Epithelial cell of proximal tubule (primary cell): ENCODE measurements around the gene CPSF7. TPM values are rescaled to one million over a fixed set of nuclear protein-coding genes. Genes with fewer than 3 reads are reported as not detected.
"Not testable (repeated sequence)": the region's sequence is repeated elsewhere in the genome, so short reads cannot be mapped to it uniquely, and the experiment has no call there.

Experiments
- DNase-seq: peaks from one replicate; pipeline ENCODE4 v3.0.0-alpha.2; 2011; ENCODE audit warnings: low read depth
- H3K4me3 ChIP-seq: 2 replicates; pipeline ENCODE4 v1.5.1; 2011; ENCODE audit warnings: low read depth, mild to moderate bottlenecking, low read length
- CTCF ChIP-seq: conservative IDR thresholded peaks from 2 replicates; pipeline ENCODE4 v1.5.1; 2012; ENCODE audit warnings: low read depth, mild to moderate bottlenecking, low read length
- total RNA-seq: library from RNA; depleted of rRNA; stranded (reverse); fragments of >200 nt; gene quantifications from 2 replicates; pipeline ENCODE4 v1.2.3, GENCODE V29; 2015

Gene CPSF7
- total RNA-seq, 1 donor from 2014 or later = 57.6 TPM

GRCh38 chr11:61442616-61443015, 12.8 kb upstream of the CPSF7 start:
- no peak for TF ChIP-seq CTCF
- no peak for DNase-seq
- H3K4me3 ChIP-seq = no peak overlapping the region

- H3K4me3 ChIP-seq = no peak overlapping the region
- DNase-seq = no peak
- TF ChIP-seq CTCF = no peak
Measured at GRCh38 chr11:61439615-61440014, 9.8 kb upstream of the CPSF7 start.

GRCh38 chr11:61437496-61437895, 7.7 kb upstream of the CPSF7 start:
- no peak for DNase-seq
- H3K4me3 ChIP-seq = no peak overlapping the region
- no peak for TF ChIP-seq CTCF

- peak overlapping the region; percentile 94 for H3K4me3 ChIP-seq
- DNase-seq = not testable (repeated sequence)
Measured at GRCh38 chr11:61430839-61431238, 1.1 kb upstream of the CPSF7 start.

- H3K4me3 ChIP-seq = peak overlapping the region; percentile 94
- no peak for DNase-seq
- TF ChIP-seq CTCF = peak; percentile 10
Measured at GRCh38 chr11:61429346-61429690, 457 bp downstream of the CPSF7 start.

- no peak overlapping the region for H3K4me3 ChIP-seq
- DNase-seq = no peak
- TF ChIP-seq CTCF = no peak
Measured at GRCh38 chr11:61425367-61426131, 4.2 kb downstream of the CPSF7 start.

GRCh38 chr11:61422226-61422625, 7.5 kb downstream of the CPSF7 start:
- H3K4me3 ChIP-seq = no peak overlapping the region
- no peak for TF ChIP-seq CTCF
- no peak for DNase-seq
